Measurements from ENCODE around the gene FBXW8. TPM values are rescaled to one million over a fixed set of nuclear protein-coding genes. Genes with fewer than 3 reads are reported as not detected.

Gene FBXW8
- total RNA-seq, 1 experiment from 2014 or later = 15.3 TPM

DNA sequence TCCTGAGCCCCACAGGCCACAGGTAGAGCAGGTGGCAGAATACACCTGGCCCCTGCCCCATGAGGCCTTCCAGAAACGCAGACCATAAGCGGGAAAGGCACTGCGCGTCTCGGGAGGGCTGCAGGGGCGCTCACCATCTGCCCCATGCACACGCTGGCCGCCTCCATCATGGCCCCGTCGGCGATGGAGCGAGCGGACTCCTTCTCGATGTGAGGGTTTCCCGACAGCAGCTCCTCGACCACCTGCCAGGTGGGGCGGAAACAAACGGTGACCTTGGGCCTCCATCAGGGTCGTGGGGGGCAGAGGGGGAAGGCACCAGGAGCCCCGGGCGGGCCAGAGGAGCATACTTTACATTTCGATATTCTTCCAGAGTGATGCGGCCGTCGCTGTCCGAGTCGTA lies 135.7 kb downstream of the FBXW8 start:
- no CpG with 5 or more reads among the region's 27 CpGs for WGBS (ENCODE audit: extremely low coverage, insufficient read length, low lambda C conversion rate)
- no peak overlapping the region for H2BK15ac ChIP-seq (ENCODE audit: low read depth, low read length)
- peak overlapping the region; percentile 35 to 81 (median 61); a peak in 2 of 7 replicates for H3K27ac Mint-ChIP-seq

More for the DNA sequence above, 135.7 kb downstream of the FBXW8 start:
- no peak overlapping the region for H2BK120ac ChIP-seq (ENCODE audit: low read depth, low read length, poor library complexity, severe bottlenecking)
- H3K79me2 ChIP-seq (ENCODE audit: insufficient read depth, low read length) = no peaks in the 10 kb centered on the region
- H3K9me3 Mint-ChIP-seq = no peaks in the 10 kb centered on the region
- H3K27me3 Mint-ChIP-seq (ENCODE audit: low read depth) = no peaks in the 10 kb centered on the region; the same call in none of the 2 replicates
- no peak overlapping the region for H4K8ac ChIP-seq (replicated peaks; ENCODE audit: insufficient read length, low read depth, low read length)
- H2BK5ac ChIP-seq (ENCODE audit: insufficient read length, low read length) = no peak overlapping the region
- no peak overlapping the region for H2AFZ ChIP-seq (ENCODE audit: low read length)
- H2AK5ac ChIP-seq (ENCODE audit: insufficient read length, low read length) = no peak overlapping the region
- H3K36me3 Mint-ChIP-seq (ENCODE audit: insufficient read depth in 1 of 3, low read depth in 3 of 3) = no peaks in the 10 kb centered on the region; a peak in 1 of 7 replicates
- H4K20me1 ChIP-seq (ENCODE audit: control insufficient read depth, insufficient read depth, insufficient read length) = no peaks in the 10 kb centered on the region
- H3K4me3 Mint-ChIP-seq = no peak overlapping the region
- no peaks in the 10 kb centered on the region for H3K27me3 ChIP-seq (ENCODE audit: insufficient read depth, low read length)
- H3K18ac ChIP-seq (ENCODE audit: insufficient read length, low read depth, low read length) = no peak overlapping the region
- no peak overlapping the region for H4K91ac ChIP-seq (ENCODE audit: insufficient read length, low read depth, low read length)
- peaks cover 3% of the 10 kb centered on the region for H3K23me2 ChIP-seq (ENCODE audit: insufficient read length, low read depth, low read length, poor library complexity, severe bottlenecking)
- H3K4me2 ChIP-seq (ENCODE audit: insufficient read depth, insufficient read length, low read length) = no peak overlapping the region
- H3K4ac ChIP-seq (ENCODE audit: low read depth, low read length) = no peak overlapping the region
- no peaks in the 10 kb centered on the region for H3K79me1 ChIP-seq (ENCODE audit: insufficient read depth, low read depth, low read length, poor library complexity, severe bottlenecking)
- H3K4me1 Mint-ChIP-seq = peaks cover 31 to 46% of the 10 kb centered on the region in 2 experiments
- no peak overlapping the region for H3K27ac ChIP-seq (ENCODE audit: insufficient read length, low read depth, low read length)
- H3K23ac ChIP-seq (ENCODE audit: insufficient read length, low read depth, low read length) = no peak overlapping the region
- H3T11ph ChIP-seq (ENCODE audit: low read length) = no peak overlapping the region
- no peaks in the 10 kb centered on the region for H3K9me3 ChIP-seq (ENCODE audit: control insufficient read depth, low read depth, low read length)
- DNase-seq = no peak
- no peak overlapping the region for H2BK12ac ChIP-seq (ENCODE audit: insufficient read length, low read depth, low read length)
- no peak overlapping the region for H2BK20ac ChIP-seq (ENCODE audit: low read depth, low read length, poor library complexity, severe bottlenecking)
- no peak overlapping the region for H3K56ac ChIP-seq (ENCODE audit: insufficient read length, low read depth, low read length)
- no peak overlapping the region for H3K14ac ChIP-seq (ENCODE audit: insufficient read depth, low read length)
- H3K4me1 ChIP-seq (ENCODE audit: insufficient read depth, low read length) = peaks cover 7% of the 10 kb centered on the region; the same call in 1 of the 2 replicates
- H3K9ac ChIP-seq (ENCODE audit: extremely low read depth, insufficient read length, low read length) = no peak overlapping the region
- H4K5ac ChIP-seq (ENCODE audit: insufficient read length, low read depth, low read length) = no peak overlapping the region
- TF ChIP-seq CTCF (conservative IDR thresholded peaks at IDR 0.05) = no peak
